Pancreas (tissue), 10 donors: Measurements from ENCODE around the gene BMPR1B. TPM values are rescaled to one million over a fixed set of nuclear protein-coding genes. Genes with fewer than 3 reads are reported as not detected.
"Not testable (repeated sequence)": the region's sequence is repeated elsewhere in the genome, so short reads cannot be mapped to it uniquely, and the experiment has no call there.

Source experiments
- ATAC-seq, 4 donors: fragments of 200-7000 bp; cut with Tn5 transposase; one replicate each; pipeline versions ENCODE4 v1.8.0 to v1.9.1; 2020; ENCODE audit warnings: mild to moderate bottlenecking in 4 of 4, moderate library complexity in 4 of 4
- DNase-seq, 6 donors: peaks; one replicate each; pipeline ENCODE4 v3.0.0-alpha.2; 2020
- FAIRE-seq: peaks from 2 replicates; lab custom pipeline; 2012; peaks lifted over from hg19 to GRCh38; lab: Jason Lieb, UNC
- H3K27ac ChIP-seq, 4 donors: fragments of 200-600 bp; sonication (generic); 1 replicate in 3 of 4; 2 replicates in 1 of 4; pipeline versions ENCODE4 v1.5.0 to v1.8.0; 2020
- H3K27me3 ChIP-seq, 4 donors: fragments of 200-600 bp; one replicate each; pipeline ENCODE4 v1.8.0; 2021
- H3K36me3 ChIP-seq, 3 donors: fragments of 200-600 bp; sonication (generic) in 1 of 3; one replicate each; pipeline versions ENCODE4 v1.5.0 to v1.8.0; 2020 to 2021
- H3K4me1 ChIP-seq, 3 donors: fragments of 200-600 bp; one replicate each; pipeline ENCODE4 v1.8.0; 2021
- H3K4me3 ChIP-seq, 4 donors: fragments of 200-600 bp; sonication (generic) in 2 of 4; one replicate each; pipeline versions ENCODE4 v1.5.0 to v1.8.0; 2020 to 2021
- H3K9me3 ChIP-seq, 4 donors: fragments of 200-600 bp; one replicate each; pipeline ENCODE4 v1.8.0; 2021
- WGBS, 2 donors: extraction: QIAGEN DNeasy Blood & Tissue Kit; methylation state at CpG; one replicate each; pipeline ENCODE4 v1.1.7; 2013; 5-methylcytosine and 5-hydroxymethylcytosine counted together
- intact Hi-C, 3 donors: fragments of 100-400 bp; cut with DNase I; formaldehyde crosslinking; loops; one replicate each; pipeline versions ENCODE4 v1.11.1 to v1.14.2; 2022
- polyA plus RNA-seq, 2 donors: library from polyadenylated mRNA; stranded (reverse); fragments of 200-250 nt; gene quantifications; one replicate each; pipeline ENCODE4 v1.2.3, GENCODE V29; 2013
- total RNA-seq, 6 donors: library from RNA; stranded (reverse); fragmentation: NEBNext Ultra II Directional in 4 of 6; extraction: Animal tissue kit (Norgen Biotek cat#: 25700) in 4 of 6; gene quantifications; one replicate each; pipeline versions ENCODE4 v1.2.1 to v1.2.4, GENCODE V29; 2021 to 2023
- TF ChIP-seq, protein P1 (sequence below), 4 donors: fragments of 200-600 bp; sonication (generic) in 3 of 4; IDR thresholded peaks; one replicate each; pipeline versions ENCODE4 v1.5.0 to v1.8.0; 2021; ENCODE audit warnings: antibody characterized with exemption in 4 of 4
- donor health status: healthy with polysubstance abuse.
- donor health status: DM: no; HTN: no; CAD: no; lungs with moderate emphysema.
- donor health status: DM: no; HTN: no; CAD: no.
- donor health status: control.
- donor health status: control.
- donor health status: Bipolar disorder and iron deficiency.
- donor health status: DM: yes; HTN: yes; CAD: no.
- donor health status: DM: no; HTN: no; CAD: no.
- donor health status: DM: no; HTN: no; CAD: no.
- donor health status: DM: yes; HTN: yes; CAD: no.

BMPR1B gene
- total and polyA plus RNA-seq, 8 donors, result 0.46 to 3.7 (median 1.6) TPM

DNA sequence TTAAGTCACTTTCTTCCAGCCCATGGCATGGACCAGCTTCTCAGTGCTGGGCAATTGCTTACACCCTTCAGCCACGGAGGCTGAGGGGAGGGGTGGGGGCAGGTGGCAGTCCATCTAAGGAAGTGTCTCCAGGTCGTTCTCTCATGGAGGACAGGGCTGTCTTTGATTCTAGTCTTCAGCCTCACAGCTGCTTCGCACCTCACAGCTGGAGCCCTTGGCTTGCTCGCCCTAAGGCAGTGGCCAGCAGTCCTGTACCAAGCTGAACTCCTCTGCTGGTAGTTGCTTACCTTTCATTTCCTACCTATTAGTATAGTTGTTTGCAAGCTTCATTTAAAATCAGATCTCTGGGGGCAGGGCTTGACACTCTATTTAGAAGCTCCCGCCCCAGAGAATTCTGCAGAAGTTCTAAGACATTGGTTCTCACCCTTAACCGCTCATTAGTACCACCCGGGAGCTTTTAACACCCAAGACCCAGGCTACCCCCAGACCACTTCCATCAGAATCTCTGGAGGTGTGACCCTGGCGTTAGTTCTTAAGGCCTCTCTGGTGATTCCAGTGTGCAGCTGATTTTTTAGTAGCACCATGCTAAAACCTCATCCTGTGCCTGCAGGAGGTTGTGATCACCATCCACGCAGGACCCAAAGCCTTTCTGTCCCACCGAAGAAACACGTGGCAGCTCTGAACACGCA, 404.2 kb downstream of the BMPR1B start:
- Histone ChIP-seq H3K27ac (no peak overlapping the region), H3K4me1 (no peaks in the 10 kb centered on the region), H3K36me3 (no peaks in the 10 kb centered on the region), H3K27me3 (no peaks in the 10 kb centered on the region), H3K9me3 (no peaks in the 10 kb centered on the region), H3K4me3 (no peak overlapping the region)
- 83 to 88% methylated on average over 12 of the region's 12 CpGs for WGBS, 2 donors
- intact Hi-C loops, result no loop called here
- FAIRE-seq (no peak), ATAC-seq (no peak), DNase-seq (no peak)
- TF ChIP-seq, protein P1, sequence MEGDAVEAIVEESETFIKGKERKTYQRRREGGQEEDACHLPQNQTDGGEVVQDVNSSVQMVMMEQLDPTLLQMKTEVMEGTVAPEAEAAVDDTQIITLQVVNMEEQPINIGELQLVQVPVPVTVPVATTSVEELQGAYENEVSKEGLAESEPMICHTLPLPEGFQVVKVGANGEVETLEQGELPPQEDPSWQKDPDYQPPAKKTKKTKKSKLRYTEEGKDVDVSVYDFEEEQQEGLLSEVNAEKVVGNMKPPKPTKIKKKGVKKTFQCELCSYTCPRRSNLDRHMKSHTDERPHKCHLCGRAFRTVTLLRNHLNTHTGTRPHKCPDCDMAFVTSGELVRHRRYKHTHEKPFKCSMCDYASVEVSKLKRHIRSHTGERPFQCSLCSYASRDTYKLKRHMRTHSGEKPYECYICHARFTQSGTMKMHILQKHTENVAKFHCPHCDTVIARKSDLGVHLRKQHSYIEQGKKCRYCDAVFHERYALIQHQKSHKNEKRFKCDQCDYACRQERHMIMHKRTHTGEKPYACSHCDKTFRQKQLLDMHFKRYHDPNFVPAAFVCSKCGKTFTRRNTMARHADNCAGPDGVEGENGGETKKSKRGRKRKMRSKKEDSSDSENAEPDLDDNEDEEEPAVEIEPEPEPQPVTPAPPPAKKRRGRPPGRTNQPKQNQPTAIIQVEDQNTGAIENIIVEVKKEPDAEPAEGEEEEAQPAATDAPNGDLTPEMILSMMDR (IDR thresholded peaks at IDR 0.05), result no peak

DNA sequence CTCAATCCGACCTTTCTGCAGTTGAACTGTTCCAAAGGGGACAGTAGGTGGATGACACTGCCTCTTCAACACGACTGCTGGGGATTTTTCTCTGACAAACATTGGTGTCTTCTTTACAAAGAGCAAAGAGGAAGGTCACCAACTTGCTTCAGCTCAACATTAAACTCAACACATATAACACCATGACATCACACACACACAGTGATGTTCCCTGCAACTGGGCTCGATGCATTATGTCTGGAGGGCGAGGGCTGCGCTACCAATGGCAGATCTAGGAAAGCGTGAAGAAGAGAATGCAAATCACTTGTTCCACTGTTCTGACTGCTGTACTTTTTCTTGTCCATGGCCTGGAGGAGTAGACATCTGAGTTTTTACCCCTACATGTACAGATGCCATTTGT, 405.1 kb downstream of the BMPR1B start:
- no peak overlapping the region for H3K27ac ChIP-seq
- no peaks in the 10 kb centered on the region for H3K9me3 ChIP-seq
- no peak for ATAC-seq
- no peaks in the 10 kb centered on the region for H3K36me3 ChIP-seq
- H3K27me3 ChIP-seq, result no peaks in the 10 kb centered on the region
- intact Hi-C loops, result no loop called here
- DNase-seq, result no peak
- no peaks in the 10 kb centered on the region for H3K4me1 ChIP-seq
- FAIRE-seq, result no peak
- H3K4me3 ChIP-seq, result no peak overlapping the region
- TF ChIP-seq, protein P1 (IDR thresholded peaks at IDR 0.05), result no peak
- 76 to 79% methylated on average over 6 of the region's 6 CpGs for WGBS, 2 donors

DNA sequence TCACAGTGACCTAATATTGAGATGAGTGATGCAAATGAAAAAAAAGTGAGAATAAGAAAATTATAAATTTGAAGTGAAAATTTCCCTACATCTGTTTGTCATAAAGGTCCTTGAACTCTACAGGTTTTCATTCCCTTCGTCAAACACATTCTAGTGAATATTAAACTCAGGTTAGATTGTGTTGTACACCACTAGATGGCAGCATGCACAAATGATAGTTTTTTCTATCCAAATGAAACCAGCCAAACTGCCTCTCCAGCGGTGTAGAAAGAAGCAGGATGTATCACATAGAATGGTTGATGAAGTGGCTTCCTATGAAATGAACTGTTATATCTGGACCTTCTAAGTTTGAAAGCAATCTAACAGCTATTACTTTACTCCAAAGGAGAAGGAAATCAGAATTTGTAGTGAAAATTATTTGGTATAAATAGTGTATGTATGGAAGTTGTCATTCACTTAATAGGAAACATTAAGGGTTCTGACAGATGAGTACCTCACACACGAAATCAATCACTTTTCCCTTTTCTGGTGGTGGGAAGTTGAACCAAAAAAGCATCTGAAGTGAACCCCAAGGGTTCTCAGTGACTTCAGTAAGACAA, 408.3 kb downstream of the BMPR1B start:
- H3K9me3 ChIP-seq, result no peaks in the 10 kb centered on the region
- no peak overlapping the region for H3K27ac ChIP-seq
- WGBS, 2 donors, result 2 to 5% methylated on average over 3 of the region's 3 CpGs
- intact Hi-C loops, result no loop called here
- TF ChIP-seq, protein P1 (IDR thresholded peaks at IDR 0.05), result peak; percentile 37 to 52 (median 49)
- H3K36me3 ChIP-seq, result no peaks in the 10 kb centered on the region
- ATAC-seq (peak; percentile 61 to 91 (median 88)), FAIRE-seq (peak; percentile 93), DNase-seq (peak in 3 of 6 donors; percentile 9 to 34 (median 28))
- H3K4me1 ChIP-seq, result no peaks in the 10 kb centered on the region
- no peaks in the 10 kb centered on the region for H3K27me3 ChIP-seq
- H3K4me3 ChIP-seq, result no peak overlapping the region

DNA sequence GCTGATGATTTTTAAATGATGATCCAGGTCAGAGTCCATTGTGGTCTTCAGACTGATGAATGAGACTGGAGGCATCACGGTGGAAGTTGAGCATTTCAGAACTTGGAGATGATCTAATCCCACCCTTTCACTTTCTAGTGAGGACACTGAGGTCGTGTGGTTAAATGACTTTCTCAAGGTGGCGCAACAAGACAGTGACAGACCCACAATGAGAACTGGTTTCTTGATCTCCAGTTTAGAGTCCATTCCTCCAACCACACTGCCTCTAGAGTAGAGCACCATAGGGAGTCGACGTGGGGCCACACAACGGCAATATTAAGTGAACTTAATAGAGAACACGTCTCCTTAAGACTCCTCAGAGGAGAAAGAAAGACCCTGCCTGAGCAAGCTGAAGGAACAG, 410.1 kb downstream of the BMPR1B start:
- no peaks in the 10 kb centered on the region for H3K9me3 ChIP-seq
- WGBS, 2 donors, result 61 to 70% methylated on average over 7 of the region's 7 CpGs
- H3K4me3 ChIP-seq, result no peak overlapping the region
- H3K27me3 ChIP-seq, result no peaks in the 10 kb centered on the region
- no peaks in the 10 kb centered on the region for H3K36me3 ChIP-seq
- FAIRE-seq (no peak), ATAC-seq (no peak), DNase-seq (no peak)
- no peaks in the 10 kb centered on the region for H3K4me1 ChIP-seq
- intact Hi-C loops, result no loop called here
- no peak overlapping the region for H3K27ac ChIP-seq
- TF ChIP-seq, protein P1 (IDR thresholded peaks at IDR 0.05), result no peak

DNA sequence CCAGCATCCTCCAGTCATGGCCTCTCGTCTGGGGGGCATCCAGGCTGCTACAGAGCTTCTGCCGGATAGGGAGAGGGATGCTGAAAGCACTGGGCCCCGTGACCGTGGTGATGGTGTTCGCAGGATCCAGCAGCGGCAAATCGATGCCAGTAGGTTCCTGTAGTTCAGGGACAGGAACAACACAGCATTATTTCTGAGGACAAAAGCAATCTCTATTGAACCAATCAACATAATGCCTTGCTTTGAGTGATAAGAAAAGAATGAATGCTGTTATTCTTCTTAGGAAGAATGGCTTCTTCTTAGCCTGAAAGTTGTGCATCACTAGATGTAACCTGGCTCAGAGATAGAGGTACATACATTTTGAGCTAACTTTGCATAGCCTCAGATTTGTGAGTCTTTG, 412.4 kb downstream of the BMPR1B start:
- FAIRE-seq (no peak), DNase-seq (no peak), ATAC-seq (no peak)
- intact Hi-C loops, result no loop called here
- H3K27ac ChIP-seq, result no peak overlapping the region
- H3K36me3 ChIP-seq, result no peaks in the 10 kb centered on the region
- TF ChIP-seq, protein P1 (IDR thresholded peaks at IDR 0.05), result no peak
- H3K4me1 ChIP-seq, result no peaks in the 10 kb centered on the region
- WGBS, 2 donors, result 73 to 84% methylated on average over 7 of the region's 7 CpGs
- no peak overlapping the region for H3K4me3 ChIP-seq
- H3K9me3 ChIP-seq, result no peaks in the 10 kb centered on the region
- no peaks in the 10 kb centered on the region for H3K27me3 ChIP-seq

DNA sequence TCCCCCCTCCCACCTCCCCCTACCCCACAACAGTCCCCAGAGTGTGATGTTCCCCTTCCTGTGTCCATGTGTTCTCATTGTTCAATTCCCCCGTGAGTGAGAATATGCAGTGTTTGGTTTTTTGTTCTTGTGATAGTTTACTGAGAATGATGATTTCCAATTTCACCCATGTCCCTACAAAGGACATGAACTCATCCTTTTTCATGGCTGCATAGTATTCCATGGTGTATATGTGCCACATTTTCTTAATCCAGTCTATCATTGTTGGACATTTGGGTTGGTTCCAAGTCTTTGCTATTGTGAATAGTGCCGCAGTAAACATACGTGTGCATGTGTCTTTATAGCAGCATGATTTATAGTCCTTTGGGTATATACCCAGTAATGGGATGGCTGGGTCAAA, 413.6 kb downstream of the BMPR1B start:
- 91 to 100% methylated on average over 1 of the region's 3 CpGs for WGBS, 2 donors
- DNase-seq, ATAC-seq, H3K27ac ChIP-seq, H3K4me1 ChIP-seq, H3K27me3 ChIP-seq, intact Hi-C loops, H3K36me3 ChIP-seq, H3K9me3 ChIP-seq, FAIRE-seq, H3K4me3 ChIP-seq: not testable (repeated sequence)
